H1 (cell line): Measurements from ENCODE around the gene SLC41A1.

ENCODE experiments used
- CBX8 ChIP-seq: fragments of 300-800, 300-1000 bp; sonication (generic); IDR thresholded peaks from 2 replicates; pipeline ENCODE4 v1.7.1; 2016; ENCODE audit warnings: low read depth, low read length, borderline replicate concordance
- CEBPB ChIP-seq: IDR thresholded peaks from 2 replicates; pipeline ENCODE4 v1.6.1; 2012; ENCODE audit warnings: low read depth, low read length
- CHD1 ChIP-seq: IDR thresholded peaks from 2 replicates; pipeline ENCODE4 v1.6.1; 2012; ENCODE audit warnings: low read depth, low read length, improper control_type of control experiment
- CTCF ChIP-seq, 3 experiments: IDR thresholded peaks; 1 replicate in 2 of 3; 2 replicates in 1 of 3; pipeline versions ENCODE4 v1.5.1 to v1.6.1; 2011; ENCODE audit warnings: low read length in 3 of 3, mild to moderate bottlenecking in 3 of 3, inconsistent platforms in 2 of 3, low read depth in 1 of 3, moderate library complexity in 1 of 3; ENCODE audit not compliant: insufficient read depth in 1 of 3; ENCODE audit errors: control extremely low read depth in 1 of 3
- EZH2 ChIP-seq: fragments of 200-600 bp; sonication (generic); IDR thresholded peaks from 2 replicates; pipeline ENCODE4 v1.7.1; 2012; ENCODE audit warnings: low read depth, mild to moderate bottlenecking, moderate library complexity, low read length, inconsistent platforms; ENCODE audit not compliant: severe bottlenecking
- GABPA ChIP-seq: IDR thresholded peaks from 2 replicates; pipeline ENCODE4 v1.6.1; 2011; ENCODE audit warnings: mild to moderate bottlenecking, low read length, moderate library complexity, borderline replicate concordance; ENCODE audit not compliant: insufficient read depth
- JUN ChIP-seq: IDR thresholded peaks from 2 replicates; pipeline ENCODE4 v1.6.1; 2011; ENCODE audit warnings: low read depth, mild to moderate bottlenecking, improper control_type of control experiment, low read length
- KDM1A ChIP-seq: fragments of 200-600, 300-600 bp; sonication (generic); IDR thresholded peaks from 2 replicates; pipeline ENCODE4 v1.7.1; 2016; ENCODE audit warnings: mild to moderate bottlenecking, low read length, borderline replicate concordance
- NRF1 ChIP-seq: IDR thresholded peaks from 2 replicates; pipeline ENCODE4 v1.6.1; 2011; ENCODE audit warnings: mild to moderate bottlenecking, low read depth, low read length, improper control_type of control experiment
- TCF12 ChIP-seq: IDR thresholded peaks from 2 replicates; pipeline ENCODE4 v1.6.1; 2011; ENCODE audit warnings: low read depth, mild to moderate bottlenecking, low read length

DNA sequence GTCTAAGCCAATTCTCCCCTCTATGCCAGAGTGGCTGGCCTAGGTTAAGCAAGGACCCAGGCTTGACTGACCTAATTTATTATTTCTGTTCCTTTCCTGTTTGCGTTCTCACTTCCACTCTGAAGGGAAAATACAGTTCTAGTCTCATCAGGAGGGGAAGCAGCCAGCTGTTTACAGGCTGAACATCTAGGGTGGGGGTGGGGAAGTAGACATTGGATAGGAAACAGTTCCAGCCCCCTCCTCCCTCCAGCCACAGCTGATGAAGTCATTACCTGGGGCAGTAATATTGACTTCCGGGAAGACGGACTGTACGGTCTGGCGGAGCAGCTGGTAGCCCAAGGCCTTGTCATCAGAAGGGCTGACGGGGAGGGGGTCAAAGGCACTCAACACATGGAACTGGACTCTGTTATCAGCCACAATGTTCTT lies 19.3 kb upstream of the SLC41A1 start:
- TF ChIP-seq CHD1, result no peak
- TF ChIP-seq TCF12, result no peak
- TF ChIP-seq CEBPB, result no peak
- no peak for TF ChIP-seq CBX8
- TF ChIP-seq CTCF (IDR thresholded peaks at IDR 0.05; ENCODE audit: control extremely low read depth in 1 of 3, insufficient read depth in 1 of 3, low read depth in 1 of 3, low read length in 3 of 3), result no peak
- no peak for TF ChIP-seq NRF1
- TF ChIP-seq JUN, result no peak
- no peak for TF ChIP-seq KDM1A
- TF ChIP-seq GABPA, result no peak
- no peak for TF ChIP-seq EZH2
